GM18951 (cell line): Measurements from ENCODE around the gene PTPRR.

Experiments used
- POLR2A ChIP-seq: IDR thresholded peaks from 4 replicates; pipeline ENCODE4 v1.6.1; 2011; ENCODE audit warnings: mild to moderate bottlenecking; ENCODE audit not compliant: insufficient read length, insufficient read depth; ENCODE audit errors: extremely low read depth
- in situ Hi-C: fragments of 300-500 bp; cut with MboI; formaldehyde crosslinking; loops from one replicate; pipeline ENCODE4 v1.12.0; 2022; ENCODE audit warnings: low sequenced_read_pairs, mixed read lengths, inconsistent platforms; ENCODE audit not compliant: unreplicated experiment

Gene PTPRR

GRCh38 chr12:70936203-70936813, 15.8 kb upstream of the PTPRR start:
- in situ Hi-C loops: no loop called here

GRCh38 chr12:70933133-70933532, 12.6 kb upstream of the PTPRR start:
- in situ Hi-C loops: no loop called here
- TF ChIP-seq POLR2A: no peak

More at GRCh38 chr12:70936203-70936813, 15.8 kb upstream of the PTPRR start:
- TF ChIP-seq POLR2A: no peak

- TF ChIP-seq POLR2A: no peak
- in situ Hi-C loops: no loop called here
Measured at GRCh38 chr12:70929029-70929428, 8.5 kb upstream of the PTPRR start.

- no peak for TF ChIP-seq POLR2A
- in situ Hi-C loops: no loop called here
Measured at GRCh38 chr12:70928071-70928470, 7.5 kb upstream of the PTPRR start.

DNA sequence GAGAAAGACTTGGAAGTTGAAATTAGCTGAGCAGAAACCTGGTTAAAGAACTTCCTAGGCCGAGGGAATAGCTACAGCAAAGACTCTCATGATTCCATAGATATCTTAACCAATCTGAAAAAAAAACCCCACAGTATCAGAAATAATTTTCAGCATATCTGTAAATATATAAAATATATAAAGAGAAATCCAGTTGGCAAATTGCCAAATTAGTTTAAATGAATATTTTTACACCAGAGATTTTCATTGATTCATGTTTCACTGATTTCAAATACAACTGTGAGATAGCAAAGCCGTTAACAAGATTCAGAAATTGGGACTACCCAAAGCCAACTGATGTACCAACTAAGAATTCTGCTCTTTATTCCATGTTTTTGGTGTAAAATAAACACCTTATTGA, 6.8 kb upstream of the PTPRR start:
- no peak for TF ChIP-seq POLR2A

GRCh38 chr12:70925539-70925938, 5.0 kb upstream of the PTPRR start:
- in situ Hi-C loops: no loop called here
- no peak for TF ChIP-seq POLR2A

More for the DNA sequence above, 6.8 kb upstream of the PTPRR start:
- in situ Hi-C loops: no loop called here

- no peak for TF ChIP-seq POLR2A
- in situ Hi-C loops: no loop called here
Measured at GRCh38 chr12:70920891-70921290, 353 bp upstream of the PTPRR start.

GRCh38 chr12:70919597-70920035, 922 bp downstream of the PTPRR start:
- in situ Hi-C loops: no loop called here
- TF ChIP-seq POLR2A: no peak

DNA sequence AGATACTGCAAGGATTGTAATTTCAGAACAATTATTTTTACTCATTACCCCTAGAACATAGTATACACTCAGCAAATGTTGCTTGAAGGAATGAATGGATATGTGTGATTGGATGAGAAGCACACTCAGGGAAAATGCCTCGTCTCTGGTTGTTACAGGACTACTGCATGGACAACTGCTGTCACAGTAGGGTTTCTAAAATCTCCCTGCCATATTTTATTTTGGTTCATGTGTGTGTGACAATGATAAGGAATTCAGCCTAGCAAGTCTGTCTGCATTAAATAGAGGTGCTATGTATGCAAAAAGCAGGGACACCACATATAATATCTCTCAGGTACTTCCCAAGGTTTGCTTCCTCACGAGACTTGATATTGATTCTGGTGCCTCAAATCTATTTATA, 1.4 kb downstream of the PTPRR start:
- TF ChIP-seq POLR2A: no peak
- in situ Hi-C loops: no loop called here

- in situ Hi-C loops: no loop called here
- TF ChIP-seq POLR2A: no peak
Measured at GRCh38 chr12:70918321-70918720, 2.2 kb downstream of the PTPRR start.

DNA sequence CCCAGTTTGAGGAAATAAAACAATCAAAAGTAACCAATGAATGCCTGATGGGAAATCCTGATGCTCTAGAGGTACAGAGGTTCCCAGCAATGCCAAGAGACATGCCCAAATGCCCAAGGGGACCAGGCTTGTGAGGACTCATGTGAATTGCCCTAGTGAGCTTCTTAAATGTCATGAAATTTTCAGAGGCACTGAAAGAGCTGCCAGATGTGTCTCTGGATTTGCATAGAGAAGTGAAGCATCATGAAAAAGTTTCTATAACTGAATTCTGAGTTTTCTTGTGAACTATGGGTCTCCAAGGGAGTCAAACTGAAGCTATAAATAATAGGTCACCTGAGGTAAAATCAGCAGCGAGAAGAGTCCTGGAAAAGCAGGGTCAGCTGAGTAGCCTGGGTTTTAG, 9.9 kb downstream of the PTPRR start:
- in situ Hi-C loops: no loop called here
- no peak for TF ChIP-seq POLR2A

- in situ Hi-C loops: no loop called here
- TF ChIP-seq POLR2A: no peak
Measured at GRCh38 chr12:70908978-70909377, 11.6 kb downstream of the PTPRR start.

- TF ChIP-seq POLR2A: no peak
- in situ Hi-C loops: no loop called here
Measured at GRCh38 chr12:70907412-70907811, 13.1 kb downstream of the PTPRR start.

GRCh38 chr12:70895956-70896355, 24.6 kb downstream of the PTPRR start:
- in situ Hi-C loops: no loop called here
- no peak for TF ChIP-seq POLR2A

GRCh38 chr12:70892593-70892992, 27.9 kb downstream of the PTPRR start:
- no peak for TF ChIP-seq POLR2A
- in situ Hi-C loops: no loop called here
